ENCODE measurements around the gene PHACTR2. TPM values are rescaled to one million over a fixed set of nuclear protein-coding genes. Genes with fewer than 3 reads are reported as not detected.
A peak's percentile ranks its signal among the peaks of the same experiment; 100 is the strongest.

The PHACTR2 gene
- total RNA-seq, 6 donors from 2014 or later: 68.1 to 133 (median 109) TPM

GRCh38 chr6:143807103-143807772 is 129.5 kb downstream of the PHACTR2 start:
- H3K27ac ChIP-seq: peak overlapping the region in 2 of 4 donors; percentile 14 to 27
- ATAC-seq (ENCODE audit: low FRiP score in 2 of 2) (no peak), DNase-seq (no peak)
- H3K4me3 ChIP-seq: no peak overlapping the region
- peaks cover 0 to 30% (median 3%) of the 10 kb centered on the region in 4 donors for H3K36me3 ChIP-seq
- H3K9me3 ChIP-seq: no peaks in the 10 kb centered on the region
- TF ChIP-seq POLR2A (IDR thresholded peaks at IDR 0.05) (no peak), POLR2AphosphoS5 (IDR thresholded peaks at IDR 0.05) (no peak), EP300 (IDR thresholded peaks at IDR 0.05) (no peak), CTCF (IDR thresholded peaks at IDR 0.05) (no peak)
- 78 to 89% methylated on average over 6 of the region's 6 CpGs for WGBS, 2 donors
- peaks cover 0 to 3% (median 1%) of the 10 kb centered on the region in 4 donors for H3K4me1 ChIP-seq
- H3K27me3 ChIP-seq: no peaks in the 10 kb centered on the region

- TF ChIP-seq EP300 (IDR thresholded peaks at IDR 0.05) (no peak), POLR2A (IDR thresholded peaks at IDR 0.05) (no peak), CTCF (IDR thresholded peaks at IDR 0.05) (no peak), POLR2AphosphoS5 (IDR thresholded peaks at IDR 0.05) (no peak)
- H3K27ac ChIP-seq: no peak overlapping the region
- DNase-seq (no peak), ATAC-seq (ENCODE audit: low FRiP score in 2 of 2) (no peak)
- no peaks in the 10 kb centered on the region for H3K9me3 ChIP-seq
- 88 to 99% methylated on average over 2 of the region's 2 CpGs for WGBS, 2 donors
- H3K36me3 ChIP-seq: peaks cover 0 to 18% (median 3%) of the 10 kb centered on the region in 4 donors
- H3K4me1 ChIP-seq: peaks cover 0 to 3% (median 1%) of the 10 kb centered on the region in 4 donors
- no peak overlapping the region for H3K4me3 ChIP-seq
- H3K27me3 ChIP-seq: no peaks in the 10 kb centered on the region
Measured at GRCh38 chr6:143810745-143811144, 133.0 kb downstream of the PHACTR2 start.

GRCh38 chr6:143811501-143812157 is 133.9 kb downstream of the PHACTR2 start:
- ATAC-seq (ENCODE audit: low FRiP score in 2 of 2): no peak
- DNase-seq: no peak
- Histone ChIP-seq H3K4me3 (no peak overlapping the region), H3K36me3 (peaks cover 0 to 18% (median 3%) of the 10 kb centered on the region in 4 donors), H3K9me3 (no peaks in the 10 kb centered on the region), H3K27ac (no peak overlapping the region), H3K27me3 (no peaks in the 10 kb centered on the region), H3K4me1 (peaks cover 0 to 1% (median under 1%) of the 10 kb centered on the region in 4 donors)
- no peak for TF ChIP-seq EP300 (IDR thresholded peaks at IDR 0.05)
- TF ChIP-seq CTCF (IDR thresholded peaks at IDR 0.05): no peak
- TF ChIP-seq POLR2AphosphoS5 (IDR thresholded peaks at IDR 0.05): no peak
- no peak for TF ChIP-seq POLR2A (IDR thresholded peaks at IDR 0.05)
- WGBS, 2 donors: 73 to 82% methylated on average over 2 of the region's 2 CpGs

GRCh38 chr6:143817621-143818020 is 139.9 kb downstream of the PHACTR2 start:
- DNase-seq: no peak
- Histone ChIP-seq H3K4me1 (peaks cover 0 to 7% (median 3%) of the 10 kb centered on the region in 4 donors), H3K27me3 (no peaks in the 10 kb centered on the region), H3K27ac (no peak overlapping the region), H3K9me3 (no peaks in the 10 kb centered on the region), H3K4me3 (no peak overlapping the region), H3K36me3 (no peaks in the 10 kb centered on the region)
- no peak for ATAC-seq (ENCODE audit: low FRiP score in 2 of 2)
- no peak for TF ChIP-seq EP300 (IDR thresholded peaks at IDR 0.05)
- TF ChIP-seq POLR2AphosphoS5 (IDR thresholded peaks at IDR 0.05): no peak
- no peak for TF ChIP-seq POLR2A (IDR thresholded peaks at IDR 0.05)
- no peak for TF ChIP-seq CTCF (IDR thresholded peaks at IDR 0.05)

Data from upper lobe of left lung (tissue), 6 donors.